Mesodermal cell (in vitro differentiated cells): ENCODE results near the gene BZW2.

ENCODE experiments used
- H3K27ac ChIP-seq: 2 replicates; pipeline ENCODE4 v1.7.0; 2013; ENCODE audit warnings: mild to moderate bottlenecking, low read depth, low read length, moderate library complexity; ENCODE audit not compliant: severe bottlenecking
- H3K36me3 ChIP-seq: 2 replicates; pipeline ENCODE4 v1.7.1; 2013; ENCODE audit warnings: mild to moderate bottlenecking, low read length, moderate library complexity; ENCODE audit not compliant: control insufficient read depth, insufficient read depth
- H3K4me1 ChIP-seq: one replicate; pipeline ENCODE4 v1.7.1; 2013; ENCODE audit warnings: mild to moderate bottlenecking, low read length; ENCODE audit not compliant: insufficient read depth, control insufficient read depth, poor library complexity, severe bottlenecking
- H3K4me3 ChIP-seq: 2 replicates; pipeline ENCODE4 v1.7.0; 2013; ENCODE audit warnings: low read length, control low read depth, mild to moderate bottlenecking; ENCODE audit not compliant: insufficient read depth, poor library complexity, severe bottlenecking; ENCODE audit errors: extremely low read depth
- H3K9me3 ChIP-seq: 2 replicates; pipeline ENCODE4 v1.7.1; 2013; ENCODE audit warnings: mild to moderate bottlenecking, low read length, moderate library complexity; ENCODE audit not compliant: control insufficient read depth
- WGBS, 2 experiments: methylation state at CpG; one replicate each; pipeline ENCODE4 v1.1.5; 2013; ENCODE audit warnings: missing lambda C conversion rate in 2 of 2; ENCODE audit not compliant: insufficient coverage in 2 of 2; 5-methylcytosine and 5-hydroxymethylcytosine counted together

BZW2 gene

GRCh38 chr7:16646472-16647072, 591 bp downstream of the BZW2 start:
- 0% methylated on average over 5 to 15 of the region's 29 CpGs for WGBS, 2 experiments
- Histone ChIP-seq H3K9me3 (no peaks in the 10 kb centered on the region), H3K4me1 (peaks cover 28% of the 10 kb centered on the region), H3K27ac (peak overlapping the region; percentile 99), H3K4me3 (peak overlapping the region; percentile 80), H3K36me3 (peaks cover 14% of the 10 kb centered on the region)

GRCh38 chr7:16647435-16647960, 1.5 kb downstream of the BZW2 start:
- Histone ChIP-seq H3K9me3 (no peaks in the 10 kb centered on the region), H3K36me3 (peaks cover 18% of the 10 kb centered on the region), H3K4me3 (peak overlapping the region; percentile 80), H3K4me1 (peaks cover 33% of the 10 kb centered on the region), H3K27ac (no peak overlapping the region)
- 71% methylated on average over 1 of the region's 2 CpGs; no CpG with 5 or more reads in 1 of the 2 experiments for WGBS, 2 experiments

GRCh38 chr7:16648551-16648950, 2.6 kb downstream of the BZW2 start:
- no peak overlapping the region for H3K27ac ChIP-seq
- no peak overlapping the region for H3K4me3 ChIP-seq
- 27 to 63% methylated on average over 1 of the region's 1 CpG for WGBS, 2 experiments
- H3K36me3 ChIP-seq = peaks cover 10% of the 10 kb centered on the region
- no peaks in the 10 kb centered on the region for H3K9me3 ChIP-seq
- H3K4me1 ChIP-seq = peaks cover 33% of the 10 kb centered on the region

- no peaks in the 10 kb centered on the region for H3K9me3 ChIP-seq
- H3K36me3 ChIP-seq = peaks cover 7% of the 10 kb centered on the region
- peaks cover 29% of the 10 kb centered on the region for H3K4me1 ChIP-seq
- H3K27ac ChIP-seq = no peak overlapping the region
- 100% methylated on average over 1 of the region's 1 CpG; no CpG with 5 or more reads in 1 of the 2 experiments for WGBS, 2 experiments
- no peak overlapping the region for H3K4me3 ChIP-seq
Measured at GRCh38 chr7:16649196-16649595, 3.2 kb downstream of the BZW2 start.

- Histone ChIP-seq H3K4me1 (peaks cover 26% of the 10 kb centered on the region), H3K27ac (no peak overlapping the region), H3K9me3 (no peaks in the 10 kb centered on the region), H3K4me3 (no peak overlapping the region), H3K36me3 (peaks cover 7% of the 10 kb centered on the region)
- 89 to 100% methylated on average over 1 of the region's 2 CpGs for WGBS, 2 experiments
Measured at GRCh38 chr7:16650266-16650665, 4.3 kb downstream of the BZW2 start.

GRCh38 chr7:16651396-16652239, 5.6 kb downstream of the BZW2 start:
- Histone ChIP-seq H3K9me3 (no peaks in the 10 kb centered on the region), H3K4me3 (no peak overlapping the region), H3K27ac (no peak overlapping the region), H3K36me3 (peaks cover 7% of the 10 kb centered on the region), H3K4me1 (peaks cover 29% of the 10 kb centered on the region)
- WGBS, 2 experiments = 89 to 97% methylated on average over 3 to 5 of the region's 9 CpGs

- Histone ChIP-seq H3K4me1 (peaks cover 26% of the 10 kb centered on the region), H3K4me3 (no peak overlapping the region), H3K9me3 (no peaks in the 10 kb centered on the region), H3K36me3 (peaks cover 7% of the 10 kb centered on the region), H3K27ac (no peak overlapping the region)
- WGBS, 2 experiments = 94 to 97% methylated on average over 7 of the region's 7 CpGs
Measured at GRCh38 chr7:16652240-16652583, 6.2 kb downstream of the BZW2 start.

GRCh38 chr7:16652888-16653287, 6.9 kb downstream of the BZW2 start:
- Histone ChIP-seq H3K4me3 (no peak overlapping the region), H3K27ac (no peak overlapping the region), H3K4me1 (peaks cover 26% of the 10 kb centered on the region), H3K36me3 (peaks cover 7% of the 10 kb centered on the region), H3K9me3 (no peaks in the 10 kb centered on the region)
- 86% methylated on average over 1 of the region's 2 CpGs; no CpG with 5 or more reads in 1 of the 2 experiments for WGBS, 2 experiments

GRCh38 chr7:16655394-16655793, 9.4 kb downstream of the BZW2 start:
- H3K36me3 ChIP-seq = peaks cover 5% of the 10 kb centered on the region
- H3K27ac ChIP-seq = no peak overlapping the region
- peaks cover 20% of the 10 kb centered on the region for H3K4me1 ChIP-seq
- no peaks in the 10 kb centered on the region for H3K9me3 ChIP-seq
- no peak overlapping the region for H3K4me3 ChIP-seq

- Histone ChIP-seq H3K27ac (no peak overlapping the region), H3K36me3 (peaks cover 3% of the 10 kb centered on the region), H3K9me3 (no peaks in the 10 kb centered on the region), H3K4me3 (no peak overlapping the region), H3K4me1 (peaks cover 28% of the 10 kb centered on the region)
- WGBS, 2 experiments = 80% methylated on average over 1 of the region's 1 CpG; no CpG with 5 or more reads in 1 of the 2 experiments
Measured at GRCh38 chr7:16656141-16656540, 10.2 kb downstream of the BZW2 start.
